Mesodermal cell (in vitro differentiated cells): ENCODE measurements around the gene TMEM143. TPM values are rescaled to one million over a fixed set of nuclear protein-coding genes. Genes with fewer than 3 reads are reported as not detected.

ENCODE experiments used
- H3K27ac ChIP-seq: 2 replicates; pipeline ENCODE4 v1.7.0; 2013; ENCODE audit warnings: mild to moderate bottlenecking, low read depth, low read length, moderate library complexity; ENCODE audit not compliant: severe bottlenecking
- H3K36me3 ChIP-seq: 2 replicates; pipeline ENCODE4 v1.7.1; 2013; ENCODE audit warnings: mild to moderate bottlenecking, low read length, moderate library complexity; ENCODE audit not compliant: control insufficient read depth, insufficient read depth
- H3K4me1 ChIP-seq: one replicate; pipeline ENCODE4 v1.7.1; 2013; ENCODE audit warnings: mild to moderate bottlenecking, low read length; ENCODE audit not compliant: insufficient read depth, control insufficient read depth, poor library complexity, severe bottlenecking
- H3K4me3 ChIP-seq: 2 replicates; pipeline ENCODE4 v1.7.0; 2013; ENCODE audit warnings: low read length, control low read depth, mild to moderate bottlenecking; ENCODE audit not compliant: insufficient read depth, poor library complexity, severe bottlenecking; ENCODE audit errors: extremely low read depth
- H3K9me3 ChIP-seq: 2 replicates; pipeline ENCODE4 v1.7.1; 2013; ENCODE audit warnings: mild to moderate bottlenecking, low read length, moderate library complexity; ENCODE audit not compliant: control insufficient read depth
- WGBS, 2 experiments: methylation state at CpG; one replicate each; pipeline ENCODE4 v1.1.5; 2013; ENCODE audit warnings: missing lambda C conversion rate in 2 of 2; ENCODE audit not compliant: insufficient coverage in 2 of 2; 5-methylcytosine and 5-hydroxymethylcytosine counted together
- polyA plus RNA-seq, 2 experiments: library from polyadenylated mRNA; stranded (reverse); fragments of 50-300 nt; gene quantifications; one replicate each; pipeline ENCODE4 v1.2.3, GENCODE V29; 2013

TMEM143 gene
- polyA plus RNA-seq (2013, experiment 1 of 2), result 8.3 TPM
- 8.2 TPM for polyA plus RNA-seq (2013, experiment 2 of 2)

DNA sequence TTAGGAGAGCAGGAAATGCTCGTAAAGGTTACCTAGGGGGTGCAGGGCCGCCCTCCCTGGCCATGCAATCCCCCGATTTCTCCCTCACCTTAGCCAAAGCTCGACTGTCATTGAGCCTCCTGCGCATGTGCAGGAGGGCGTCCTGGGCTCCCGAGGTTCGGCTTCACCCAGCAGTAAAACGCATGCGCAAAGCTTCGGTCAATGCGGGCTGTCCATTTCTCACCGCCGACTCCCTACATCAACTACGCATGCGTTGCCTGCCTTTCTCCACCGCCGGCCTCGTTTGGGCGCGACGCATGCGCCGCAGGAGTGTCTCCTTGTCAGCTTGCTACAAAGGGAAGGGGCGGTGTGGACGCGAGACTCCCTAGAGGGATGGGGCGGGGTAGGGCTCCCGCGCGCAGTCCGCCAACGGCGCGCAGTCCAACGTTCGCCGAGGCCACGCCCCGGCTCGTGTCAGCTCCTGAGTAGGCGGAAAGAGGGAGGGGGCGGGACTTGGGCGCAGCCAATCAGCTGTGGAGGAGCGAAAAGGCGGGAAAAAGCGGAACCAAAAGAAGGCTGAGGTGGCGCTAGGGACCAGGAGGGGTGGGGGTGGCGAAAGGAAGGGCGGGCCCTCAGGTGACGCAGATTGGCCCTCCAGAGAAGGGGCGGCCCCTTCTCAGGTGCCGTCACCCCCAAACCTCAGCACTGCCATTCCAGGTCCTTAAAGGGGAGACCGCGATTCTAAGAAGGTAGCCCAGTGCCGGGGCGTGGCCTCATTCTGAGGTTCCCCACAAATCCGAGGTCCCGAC, at the start of gene TMEM143, which contains the start of gene SYNGR4:
TMEM143 (minus strand) TSS at position 131 of the 788 bp plus-strand sequence; CDS start at position 111, 20 bp downstream.
SYNGR4 (plus strand) TSS at position 558 of the 788 bp plus-strand sequence. CDS start 1,476 bp downstream, outside the sequence.
- H3K27ac ChIP-seq, result peak within 1 kb of the TSS; percentile 73
- H3K4me1 ChIP-seq, result no peaks in the 10 kb centered on the region
- H3K36me3 ChIP-seq, result no peaks in the 10 kb centered on the region
- WGBS, 2 experiments, result 7 to 9% methylated on average over 41 to 53 of the region's 59 CpGs
- peaks cover 5% of the 10 kb centered on the region for H3K9me3 ChIP-seq
- peak within 1 kb of the TSS; percentile 53 for H3K4me3 ChIP-seq

DNA sequence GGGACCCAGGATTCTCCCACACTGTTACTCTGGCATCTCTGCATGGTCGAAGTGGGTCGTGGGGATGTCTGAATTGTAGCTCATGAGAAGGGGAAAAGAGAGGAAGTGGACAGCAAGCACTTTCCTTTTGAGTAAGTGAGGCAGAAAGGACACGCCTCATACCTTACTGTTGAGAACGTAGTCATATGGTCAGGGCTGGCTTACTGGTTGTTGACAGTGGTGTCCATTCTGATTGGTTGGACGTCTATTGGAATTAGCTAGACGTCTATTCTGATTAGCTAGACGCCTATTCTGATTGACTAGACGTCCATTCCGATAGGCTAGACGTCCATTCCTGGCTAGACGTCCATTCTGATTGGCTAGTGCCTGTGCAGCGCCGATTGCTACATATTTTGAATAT, 42.1 kb upstream of the TMEM143 start:
- Histone ChIP-seq H3K36me3 (no peaks in the 10 kb centered on the region), H3K4me1 (no peaks in the 10 kb centered on the region), H3K9me3 (no peaks in the 10 kb centered on the region), H3K4me3 (no peak overlapping the region), H3K27ac (no peak overlapping the region)
- WGBS, 2 experiments, result 91 to 94% methylated on average over 13 of the region's 13 CpGs

DNA sequence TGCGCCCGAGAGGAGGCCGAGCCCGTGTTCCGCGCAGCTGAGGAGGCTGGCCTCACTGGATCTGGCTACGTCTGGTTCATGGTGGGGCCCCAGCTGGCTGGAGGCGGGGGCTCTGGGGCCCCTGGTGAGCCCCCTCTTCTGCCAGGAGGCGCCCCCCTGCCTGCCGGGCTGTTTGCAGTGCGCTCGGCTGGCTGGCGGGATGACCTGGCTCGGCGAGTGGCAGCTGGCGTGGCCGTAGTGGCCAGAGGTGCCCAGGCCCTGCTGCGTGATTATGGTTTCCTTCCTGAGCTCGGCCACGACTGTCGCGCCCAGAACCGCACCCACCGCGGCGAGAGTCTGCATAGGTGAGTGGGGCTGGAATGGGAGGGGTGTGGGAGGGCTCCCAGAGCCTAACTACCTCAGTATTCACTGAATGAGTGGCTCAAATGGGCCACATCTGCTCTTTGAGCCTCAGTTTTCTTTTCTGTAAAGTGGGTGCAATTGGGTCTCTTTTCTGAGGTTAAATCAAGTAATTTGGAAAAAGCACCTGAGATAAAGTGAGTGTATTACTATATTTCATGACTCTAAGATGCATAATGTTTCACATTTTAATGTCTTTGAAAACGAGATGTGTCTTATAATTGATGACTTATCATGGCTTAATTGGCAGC, 41.4 kb upstream of the TMEM143 start:
- Histone ChIP-seq H3K27ac (no peak overlapping the region), H3K4me3 (no peak overlapping the region), H3K9me3 (no peaks in the 10 kb centered on the region), H3K4me1 (no peaks in the 10 kb centered on the region), H3K36me3 (no peaks in the 10 kb centered on the region)
- WGBS, 2 experiments, result 96 to 98% methylated on average over 20 to 26 of the region's 27 CpGs

DNA sequence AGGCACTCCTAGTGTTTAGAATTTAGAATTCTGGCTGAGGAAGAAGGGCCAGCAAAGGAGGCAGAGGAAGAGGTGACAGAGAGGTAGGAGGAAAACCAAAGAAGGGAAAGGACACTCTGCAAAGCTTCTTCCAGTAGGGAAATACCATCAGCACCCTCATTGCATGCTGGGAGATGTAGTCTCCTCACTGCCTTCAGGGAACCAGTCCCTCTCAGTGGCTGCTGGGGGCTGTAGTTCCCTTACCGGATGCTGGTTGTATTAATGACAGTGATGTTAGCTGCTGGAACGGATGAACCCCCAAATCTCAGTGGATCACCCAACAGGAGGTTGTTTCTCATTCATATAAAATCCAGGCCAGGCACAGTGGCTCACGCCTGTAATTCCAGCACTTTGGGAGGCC, 39.9 kb upstream of the TMEM143 start:
- no peaks in the 10 kb centered on the region for H3K36me3 ChIP-seq
- 47 to 91% methylated on average over 1 to 3 of the region's 3 CpGs for WGBS, 2 experiments
- no peak overlapping the region for H3K4me3 ChIP-seq
- H3K9me3 ChIP-seq, result peaks cover 4% of the 10 kb centered on the region
- H3K4me1 ChIP-seq, result no peaks in the 10 kb centered on the region
- no peak overlapping the region for H3K27ac ChIP-seq

DNA sequence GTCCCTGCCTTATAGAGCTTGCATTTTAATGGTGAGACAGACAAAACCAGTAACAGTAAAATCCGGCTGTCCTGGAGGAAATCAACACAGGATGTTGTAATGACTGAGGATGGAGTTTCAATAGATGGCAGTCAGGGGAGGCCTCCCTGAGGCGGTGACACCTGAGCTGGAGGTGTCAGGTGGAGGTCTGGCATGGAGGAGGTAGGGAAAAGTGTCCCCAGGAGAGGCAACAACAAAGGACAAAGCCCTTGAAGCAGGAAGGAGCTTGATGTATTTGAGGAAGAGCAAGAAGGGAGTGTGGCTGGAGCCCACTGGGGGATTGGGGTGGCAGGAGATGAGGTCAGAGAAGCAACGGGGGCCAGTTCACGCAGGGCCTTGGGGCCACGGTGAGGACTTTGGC, 37.5 kb upstream of the TMEM143 start:
- WGBS, 2 experiments, result 82 to 94% methylated on average over 5 of the region's 5 CpGs
- no peaks in the 10 kb centered on the region for H3K36me3 ChIP-seq
- H3K9me3 ChIP-seq, result peaks cover 4% of the 10 kb centered on the region
- no peak overlapping the region for H3K4me3 ChIP-seq
- H3K4me1 ChIP-seq, result peaks cover 9% of the 10 kb centered on the region
- H3K27ac ChIP-seq, result no peak overlapping the region

DNA sequence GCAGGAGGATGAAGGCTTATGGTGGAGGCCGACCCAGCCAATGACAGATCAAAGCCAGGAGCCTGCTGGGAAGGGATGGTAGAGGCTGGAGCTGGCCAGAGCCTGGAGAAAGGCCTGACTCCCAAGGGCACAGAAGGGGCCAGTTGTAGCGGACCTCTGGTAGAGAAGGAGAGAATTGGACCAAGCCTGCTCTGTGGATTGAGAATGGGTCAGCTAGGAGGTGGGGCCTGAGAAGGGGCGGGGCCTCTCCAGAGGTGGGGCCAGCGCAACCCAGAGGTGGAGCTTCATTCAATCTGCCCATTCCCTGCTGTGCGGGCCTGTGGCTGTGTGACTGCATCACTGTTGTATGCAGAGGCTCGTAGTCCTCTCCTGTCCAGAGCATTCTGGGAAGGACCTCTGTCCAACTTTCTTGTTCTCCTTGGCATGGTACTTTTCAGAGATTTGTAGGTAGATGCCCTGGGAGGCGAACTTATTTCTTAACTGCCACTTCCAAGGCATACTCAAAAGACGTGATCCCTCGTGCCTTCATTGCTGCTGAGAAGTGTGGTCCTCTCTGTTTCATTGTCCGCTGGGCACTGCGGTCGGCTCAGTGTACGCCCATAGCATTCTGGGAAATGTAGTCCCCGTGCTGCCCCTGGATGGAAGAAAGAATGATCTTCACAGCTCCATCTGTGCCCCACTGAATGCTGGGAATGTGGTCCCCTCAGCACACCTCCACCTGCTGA, 36.4 kb upstream of the TMEM143 start:
- 51 to 52% methylated on average over 13 to 14 of the region's 14 CpGs for WGBS, 2 experiments
- Histone ChIP-seq H3K27ac (peak overlapping the region; percentile 72), H3K9me3 (peaks cover 4% of the 10 kb centered on the region), H3K36me3 (no peaks in the 10 kb centered on the region), H3K4me1 (peaks cover 17% of the 10 kb centered on the region), H3K4me3 (no peak overlapping the region)

DNA sequence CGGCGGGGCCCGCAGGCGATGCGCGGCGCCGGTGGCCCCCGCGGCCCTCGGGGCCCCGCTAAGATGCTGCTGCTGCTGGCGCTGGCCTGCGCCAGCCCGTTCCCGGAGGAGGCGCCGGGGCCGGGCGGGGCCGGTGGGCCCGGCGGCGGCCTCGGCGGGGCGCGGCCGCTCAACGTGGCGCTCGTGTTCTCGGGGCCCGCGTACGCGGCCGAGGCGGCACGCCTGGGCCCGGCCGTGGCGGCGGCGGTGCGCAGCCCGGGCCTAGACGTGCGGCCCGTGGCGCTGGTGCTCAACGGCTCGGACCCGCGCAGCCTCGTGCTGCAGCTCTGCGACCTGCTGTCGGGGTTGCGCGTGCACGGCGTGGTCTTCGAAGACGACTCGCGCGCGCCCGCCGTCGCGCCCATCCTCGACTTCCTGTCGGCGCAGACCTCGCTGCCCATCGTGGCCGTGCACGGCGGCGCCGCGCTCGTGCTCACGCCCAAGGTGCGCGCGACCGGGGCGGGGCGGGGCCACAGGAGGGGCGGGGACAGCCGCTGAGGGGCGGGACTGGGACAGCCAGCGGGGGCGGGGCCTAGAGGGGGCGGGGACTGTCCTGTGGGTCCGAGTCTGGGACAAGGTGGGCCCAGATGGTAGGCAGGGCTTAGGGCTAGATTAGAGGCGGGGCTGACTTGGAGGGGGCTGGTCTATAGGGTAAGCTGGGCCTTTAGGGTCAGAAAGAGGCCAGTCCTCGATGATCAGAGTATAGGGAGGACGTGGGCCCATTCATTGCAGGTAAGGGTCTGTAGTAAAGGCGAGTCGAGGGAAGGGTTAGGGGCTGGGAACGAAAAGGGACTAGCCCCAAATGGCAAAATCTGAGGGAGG, 34.9 kb upstream of the TMEM143 start:
- H3K36me3 ChIP-seq, result no peaks in the 10 kb centered on the region
- H3K4me3 ChIP-seq, result peak overlapping the region; percentile 37
- WGBS, 2 experiments, result 10 to 12% methylated on average over 42 to 66 of the region's 104 CpGs
- H3K9me3 ChIP-seq, result peaks cover 4% of the 10 kb centered on the region
- H3K4me1 ChIP-seq, result peaks cover 21% of the 10 kb centered on the region
- H3K27ac ChIP-seq, result peak overlapping the region; percentile 29

DNA sequence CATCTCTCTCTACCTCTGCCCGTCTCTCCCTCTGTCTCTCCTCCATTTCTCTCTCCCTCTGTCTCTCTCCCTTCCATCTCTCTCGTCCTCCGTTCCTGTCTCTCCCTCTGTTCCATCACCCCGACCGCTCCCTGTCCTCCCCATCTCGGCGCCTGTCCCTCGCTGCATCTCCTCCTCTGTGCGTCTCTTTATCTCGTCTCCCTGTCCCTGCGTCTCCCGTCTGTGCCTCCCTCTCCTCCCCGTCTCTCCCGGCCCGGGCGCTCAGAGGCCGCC, 34.3 kb upstream of the TMEM143 start:
- Histone ChIP-seq H3K4me3 (peak overlapping the region; percentile 37), H3K27ac (no peak overlapping the region), H3K36me3 (no peaks in the 10 kb centered on the region), H3K9me3 (peaks cover 4% of the 10 kb centered on the region), H3K4me1 (peaks cover 25% of the 10 kb centered on the region)
- 11 to 13% methylated on average over 15 to 17 of the region's 17 CpGs for WGBS, 2 experiments

DNA sequence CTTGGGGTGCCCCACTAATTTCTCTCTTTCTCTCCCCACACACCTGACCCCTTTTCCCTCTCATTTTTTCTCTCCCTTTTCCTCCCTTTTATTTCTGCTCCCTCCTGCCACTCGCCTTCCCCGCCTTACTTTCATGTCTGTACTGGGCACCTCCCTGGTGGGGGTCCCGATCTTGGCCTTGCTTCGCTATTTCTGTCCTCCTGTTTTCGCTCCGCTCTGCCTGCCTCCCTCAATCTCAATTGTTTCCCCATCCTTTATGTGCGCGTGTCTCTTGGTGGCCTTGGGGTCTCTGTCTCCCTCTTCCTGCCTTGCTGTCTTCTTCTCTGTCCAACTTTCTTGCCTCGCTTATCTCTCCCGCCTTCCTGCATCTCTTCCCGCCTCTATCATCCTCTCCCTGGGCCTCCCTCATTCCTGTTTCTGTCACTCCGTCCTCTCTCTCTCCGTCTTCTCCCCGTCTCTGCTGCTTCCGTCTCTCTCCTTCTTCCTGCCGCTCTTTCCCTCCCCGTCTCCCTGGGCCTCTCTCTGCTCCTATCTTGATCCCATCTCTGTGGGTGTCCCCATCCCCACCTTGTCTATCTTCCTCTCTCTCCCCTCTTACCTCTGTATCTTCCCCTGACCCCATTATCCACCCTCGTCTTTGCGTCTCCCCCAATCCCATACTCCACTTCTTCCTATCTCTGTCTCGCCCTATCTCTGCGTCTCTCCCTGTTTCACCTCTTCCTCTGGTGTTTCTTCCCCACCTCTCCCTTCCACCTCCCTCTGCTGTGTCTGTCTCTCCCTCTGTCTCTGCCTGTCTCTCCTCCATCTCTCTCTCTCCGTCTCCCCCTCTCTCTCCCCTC, 33.7 kb upstream of the TMEM143 start:
- H3K4me1 ChIP-seq, result peaks cover 29% of the 10 kb centered on the region
- H3K4me3 ChIP-seq, result peak overlapping the region; percentile 37
- WGBS, 2 experiments, result 69 to 75% methylated on average over 22 of the region's 22 CpGs
- no peaks in the 10 kb centered on the region for H3K36me3 ChIP-seq
- H3K27ac ChIP-seq, result no peak overlapping the region
- H3K9me3 ChIP-seq, result peaks cover 4% of the 10 kb centered on the region
